CD4-positive, alpha-beta T cell treated with Interleukin-2 at 100 ng/mL for 4 hours (primary cell): ENCODE results near the gene PYDC1.
A peak's percentile ranks its signal among the peaks of the same experiment; 100 is the strongest.
"Not testable (repeated sequence)": the region's sequence is repeated elsewhere in the genome, so short reads cannot be mapped to it uniquely, and the experiment has no call there.

Source experiments
- DNase-seq: peaks from one replicate; pipeline ENCODE4 v3.0.0-alpha.2; 2020; ENCODE audit warnings: low spot score

PYDC1 gene

DNA sequence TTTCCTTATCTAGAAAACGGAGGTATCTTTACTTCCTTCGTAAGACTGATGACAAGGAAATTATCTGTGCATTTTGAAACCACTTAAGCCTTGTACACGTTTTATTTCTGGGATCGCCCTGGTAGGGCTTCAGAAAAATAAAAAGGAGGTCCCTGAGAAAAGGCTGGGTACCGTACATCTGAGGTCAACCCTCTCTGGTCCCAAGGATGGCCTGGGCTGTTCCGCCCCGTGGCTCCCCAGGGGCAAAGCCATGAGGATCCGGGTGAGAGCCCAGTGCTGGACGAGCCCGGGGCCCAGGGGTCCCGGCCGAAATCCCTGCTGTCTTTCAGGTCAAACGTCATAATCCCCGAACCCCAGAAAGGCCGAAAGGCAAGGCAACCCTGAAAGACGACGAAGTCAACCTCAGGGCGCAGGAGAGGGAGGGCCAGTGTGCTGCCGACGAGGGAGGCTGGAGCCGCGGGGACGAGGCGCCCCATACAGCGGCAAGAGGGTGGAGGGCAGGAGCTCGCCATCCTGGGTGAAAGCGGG is 37.7 kb downstream of the PYDC1 start:
- no peak for DNase-seq

DNA sequence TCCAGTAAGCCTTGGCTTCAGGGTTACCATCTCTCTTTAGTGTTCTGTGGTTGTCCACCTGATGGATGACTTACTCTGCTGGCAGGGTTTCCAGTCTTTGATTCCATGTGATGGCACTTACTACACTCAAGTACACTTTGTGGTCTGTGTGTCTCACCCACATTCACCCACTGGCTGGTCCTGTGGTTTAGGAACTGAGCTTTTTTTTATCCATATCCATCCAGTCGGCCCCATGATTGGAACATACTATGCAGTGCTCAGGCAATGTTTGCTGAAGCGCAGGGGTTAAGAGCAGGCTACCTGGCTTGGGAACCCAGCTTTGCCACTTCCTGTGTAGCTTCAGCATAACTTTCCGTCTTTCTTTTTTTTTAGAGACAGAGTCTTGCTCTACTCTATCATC is 39.8 kb downstream of the PYDC1 start:
- DNase-seq = peak; percentile 53

DNA sequence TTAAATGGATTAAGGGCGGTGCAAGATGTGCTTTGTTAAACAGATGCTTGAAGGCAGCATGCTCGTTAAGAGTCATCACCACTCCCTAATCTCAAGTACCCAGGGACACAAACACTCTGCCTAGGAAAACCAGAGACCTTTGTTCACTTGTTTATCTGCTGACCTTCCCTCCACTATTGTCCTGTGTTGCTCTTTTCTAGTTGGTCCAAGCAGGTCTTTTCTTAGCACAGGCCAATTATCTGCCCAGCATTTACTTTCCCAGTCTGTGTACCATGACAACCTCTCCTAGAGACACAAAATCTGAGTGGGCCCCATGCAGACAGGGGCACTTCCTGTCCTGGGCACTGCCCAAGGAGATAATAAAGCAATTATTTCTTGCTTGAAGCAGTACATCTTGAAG is 46.9 kb downstream of the PYDC1 start:
- not testable (repeated sequence) for DNase-seq

DNA sequence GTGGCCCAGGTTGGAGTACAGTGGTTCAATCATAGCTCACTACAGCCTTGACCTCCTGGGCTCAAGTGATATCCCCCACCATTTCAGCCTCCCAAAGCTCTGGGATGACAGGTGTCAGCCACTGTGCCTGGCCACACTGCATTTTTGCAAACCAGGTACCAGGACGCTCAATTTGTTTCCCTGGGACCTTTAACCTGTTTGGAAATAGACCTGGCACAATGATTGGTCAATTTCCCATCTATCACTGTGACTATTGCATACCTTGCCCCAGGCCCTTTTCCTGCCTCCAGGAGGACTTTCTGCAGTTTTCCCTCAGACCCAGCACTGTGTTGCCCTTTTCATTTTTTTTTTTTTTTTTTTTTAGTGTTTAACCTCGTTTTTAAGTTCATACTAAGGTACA is 48.1 kb downstream of the PYDC1 start:
- no peak for DNase-seq

DNA sequence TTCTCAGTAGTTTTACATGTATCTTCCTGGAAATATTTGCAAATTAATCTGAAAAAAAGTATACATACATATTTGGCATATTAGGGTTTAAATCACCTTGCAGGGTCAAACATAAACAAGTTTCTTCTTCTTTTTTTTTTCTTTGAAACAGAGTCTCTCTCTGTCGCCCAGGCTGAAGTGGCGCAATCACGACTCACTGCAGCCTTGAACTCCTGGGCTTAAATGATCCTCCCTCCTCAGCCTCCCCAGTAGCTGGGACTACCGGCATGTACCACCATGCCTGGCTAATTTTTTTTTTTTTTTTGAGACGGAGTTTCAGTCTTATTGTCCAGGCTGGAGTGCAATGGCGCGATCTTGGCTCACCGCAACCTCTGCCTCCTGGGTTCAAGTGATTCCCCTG is 49.6 kb downstream of the PYDC1 start:
- DNase-seq = no peak
